GM21447 (cell line): Measurements from ENCODE around the gene NEUROG2.
"Not testable (repeated sequence)": the region's sequence is repeated elsewhere in the genome, so short reads cannot be mapped to it uniquely, and the experiment has no call there.

ENCODE experiments used
- ATAC-seq: cut with Tn5 transposase; IDR thresholded peaks from one replicate; pipeline ENCODE4 v1.9.1; 2021; ENCODE audit not compliant: unreplicated experiment

NEUROG2 gene

GRCh38 chr4:112492321-112492720 lies 23.7 kb downstream of the NEUROG2 start:
- no peak for ATAC-seq

- ATAC-seq: not testable (repeated sequence)
These were observed 25.2 kb downstream of the NEUROG2 start for GRCh38 chr4:112490808-112491207.

- no peak for ATAC-seq
These were observed 30.1 kb downstream of the NEUROG2 start for GRCh38 chr4:112485930-112486329.

GRCh38 chr4:112473985-112474384 lies 42.0 kb downstream of the NEUROG2 start:
- ATAC-seq: no peak

- no peak for ATAC-seq
These were observed 43.7 kb downstream of the NEUROG2 start for GRCh38 chr4:112472318-112472717.
